Brain microvascular endothelial cell (primary cell): Measurements from ENCODE around the gene PTTG1.

ENCODE experiments used
- DNase-seq: peaks from one replicate; pipeline ENCODE4 v3.0.0-alpha.2; 2020
- H3K27ac ChIP-seq: fragments of 250-450 bp; sonication (Bioruptor Pico); 2 replicates; pipeline ENCODE4 v1.5.1; 2020; ENCODE audit warnings: mild to moderate bottlenecking, moderate library complexity
- H3K27me3 ChIP-seq: fragments of 250-450 bp; sonication (Bioruptor Pico); replicated peaks from 2 replicates; pipeline ENCODE4 v1.5.1; 2020; ENCODE audit warnings: mild to moderate bottlenecking
- H3K36me3 ChIP-seq: fragments of 250-450 bp; sonication (Bioruptor Pico); replicated peaks from 2 replicates; pipeline ENCODE4 v1.5.1; 2020; ENCODE audit warnings: mild to moderate bottlenecking
- H3K4me3 ChIP-seq: 2 replicates; pipeline ENCODE4 v1.5.1; 2011; ENCODE audit warnings: low read depth, mild to moderate bottlenecking, control low read depth, low read length, moderate library complexity
- in situ Hi-C: cut with HindIII; loops from 2 replicates; pipeline ENCODE4 v1.10.0; 2017; ENCODE audit warnings: low sequenced_read_pairs, low pct_ligation_motif_present
- TF ChIP-seq, protein P1 (sequence below): IDR thresholded peaks from 2 replicates; pipeline ENCODE4 v1.5.1; 2011; ENCODE audit warnings: low read depth, mild to moderate bottlenecking, moderate library complexity, low read length, control low read depth, inconsistent platforms; ENCODE audit errors: missing control alignments

The PTTG1 gene

DNA sequence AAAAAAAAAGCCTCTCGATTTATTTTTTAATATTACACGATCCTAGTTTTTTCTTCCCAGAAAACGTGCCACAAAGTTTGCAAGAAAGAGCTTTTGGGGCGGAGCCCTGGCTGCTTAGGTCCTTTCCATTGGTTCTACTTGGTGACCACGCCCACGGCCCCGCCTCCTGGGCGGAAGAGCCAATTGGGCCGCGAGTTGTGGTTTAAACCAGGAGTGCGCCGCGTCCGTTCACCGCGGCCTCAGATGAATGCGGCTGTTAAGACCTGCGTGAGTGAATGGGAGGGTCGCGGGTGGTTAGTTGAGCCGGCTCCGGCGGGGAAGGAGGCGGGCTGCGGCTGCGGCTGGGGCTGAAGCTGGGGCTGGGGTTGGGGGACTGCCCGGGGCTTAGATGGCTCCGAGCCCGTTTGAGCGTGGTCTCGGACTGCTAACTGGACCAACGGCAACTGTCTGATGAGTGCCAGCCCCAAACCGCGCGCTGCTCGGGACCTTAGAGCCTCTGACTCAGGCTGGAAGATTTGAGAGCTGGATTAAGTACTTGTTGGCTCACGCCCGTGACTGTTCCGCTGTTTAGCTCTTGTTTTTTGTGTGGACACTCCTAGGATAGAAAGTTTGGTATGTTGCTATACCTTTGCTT lies at the start of gene PTTG1:
Gene PTTG1, plus strand, starts transcription at position 231 of the 634 bp plus-strand sequence. CDS start 458 bp downstream, outside the sequence.
- peak; percentile 97 for DNase-seq
- peaks cover 2% of the 10 kb centered on the region for H3K36me3 ChIP-seq
- H3K4me3 ChIP-seq: peak within 1 kb of the TSS; percentile 74
- TF ChIP-seq, protein P1, sequence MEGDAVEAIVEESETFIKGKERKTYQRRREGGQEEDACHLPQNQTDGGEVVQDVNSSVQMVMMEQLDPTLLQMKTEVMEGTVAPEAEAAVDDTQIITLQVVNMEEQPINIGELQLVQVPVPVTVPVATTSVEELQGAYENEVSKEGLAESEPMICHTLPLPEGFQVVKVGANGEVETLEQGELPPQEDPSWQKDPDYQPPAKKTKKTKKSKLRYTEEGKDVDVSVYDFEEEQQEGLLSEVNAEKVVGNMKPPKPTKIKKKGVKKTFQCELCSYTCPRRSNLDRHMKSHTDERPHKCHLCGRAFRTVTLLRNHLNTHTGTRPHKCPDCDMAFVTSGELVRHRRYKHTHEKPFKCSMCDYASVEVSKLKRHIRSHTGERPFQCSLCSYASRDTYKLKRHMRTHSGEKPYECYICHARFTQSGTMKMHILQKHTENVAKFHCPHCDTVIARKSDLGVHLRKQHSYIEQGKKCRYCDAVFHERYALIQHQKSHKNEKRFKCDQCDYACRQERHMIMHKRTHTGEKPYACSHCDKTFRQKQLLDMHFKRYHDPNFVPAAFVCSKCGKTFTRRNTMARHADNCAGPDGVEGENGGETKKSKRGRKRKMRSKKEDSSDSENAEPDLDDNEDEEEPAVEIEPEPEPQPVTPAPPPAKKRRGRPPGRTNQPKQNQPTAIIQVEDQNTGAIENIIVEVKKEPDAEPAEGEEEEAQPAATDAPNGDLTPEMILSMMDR: no peak
- in situ Hi-C loops: no loop called here
- no peaks in the 10 kb centered on the region for H3K27me3 ChIP-seq
- peak within 1 kb of the TSS; percentile 66 for H3K27ac ChIP-seq

DNA sequence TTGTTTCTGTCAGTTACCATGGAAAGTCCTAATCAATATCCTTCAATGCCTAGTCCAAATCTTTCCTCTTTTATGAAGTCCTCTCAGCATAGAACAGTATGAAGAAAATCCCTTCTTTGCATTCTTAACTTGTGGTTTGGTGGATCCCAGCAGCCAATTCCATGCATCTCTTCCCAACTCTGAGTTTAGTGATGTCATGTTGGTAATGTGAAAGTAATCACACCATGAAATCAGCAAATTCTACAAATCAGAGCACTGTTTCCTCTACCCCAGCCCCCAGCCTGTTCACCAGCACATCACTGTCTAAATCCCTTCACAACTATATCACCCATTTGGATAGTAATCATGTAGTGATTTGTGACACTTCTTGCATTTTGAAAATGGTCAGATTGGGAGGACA lies 46.5 kb upstream of the PTTG1 start:
- H3K4me3 ChIP-seq: no peak overlapping the region
- H3K36me3 ChIP-seq: no peaks in the 10 kb centered on the region
- in situ Hi-C loops: no loop called here
- TF ChIP-seq, protein P1: no peak
- peaks cover 2% of the 10 kb centered on the region for H3K27me3 ChIP-seq
- no peak overlapping the region for H3K27ac ChIP-seq
- peak; percentile 5 for DNase-seq

DNA sequence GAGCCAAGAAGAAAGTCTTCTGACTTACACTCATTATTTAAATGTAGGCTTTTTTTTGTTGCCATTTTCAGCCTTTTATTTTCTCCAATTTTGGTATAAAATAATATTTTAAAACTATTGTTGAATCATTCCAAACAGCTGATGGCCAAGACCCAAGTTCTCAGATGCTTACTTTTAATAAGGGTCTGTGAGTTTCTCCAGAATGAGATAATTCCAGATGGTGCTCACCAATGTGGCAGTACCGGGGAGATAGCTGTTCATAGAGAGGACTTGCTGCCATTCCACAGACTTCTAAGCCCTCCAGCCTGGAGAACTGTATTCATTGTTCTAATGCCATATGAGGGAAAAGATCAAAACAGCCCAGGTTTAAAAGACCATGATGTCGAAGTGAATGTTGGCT lies 46.0 kb upstream of the PTTG1 start:
- Histone ChIP-seq H3K36me3 (no peaks in the 10 kb centered on the region), H3K27me3 (peaks cover 2% of the 10 kb centered on the region), H3K27ac (no peak overlapping the region), H3K4me3 (no peak overlapping the region)
- no peak for DNase-seq
- TF ChIP-seq, protein P1: no peak
- in situ Hi-C loops: no loop called here

DNA sequence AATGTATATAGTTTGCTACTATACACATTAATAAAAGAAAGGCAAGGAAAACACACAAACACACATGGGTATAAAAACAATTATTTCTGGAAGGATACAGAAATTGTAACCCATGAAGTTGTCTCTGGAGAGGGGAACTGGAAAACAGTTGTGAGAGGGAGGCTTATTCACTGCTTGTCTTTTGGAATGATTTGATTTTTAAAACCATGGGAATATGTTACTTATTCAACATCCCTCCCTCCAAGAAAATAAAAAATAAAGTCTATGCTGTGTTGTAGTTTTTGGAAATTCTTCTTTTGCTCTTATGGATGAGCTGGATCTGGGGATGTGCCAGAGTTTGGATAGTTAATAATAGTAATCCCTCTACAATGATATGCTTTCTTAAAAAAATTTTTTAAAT lies 45.2 kb upstream of the PTTG1 start:
- DNase-seq: no peak
- Histone ChIP-seq H3K27me3 (peaks cover 2% of the 10 kb centered on the region), H3K36me3 (no peaks in the 10 kb centered on the region), H3K4me3 (no peak overlapping the region), H3K27ac (no peak overlapping the region)
- TF ChIP-seq, protein P1: no peak
- in situ Hi-C loops: no loop called here

DNA sequence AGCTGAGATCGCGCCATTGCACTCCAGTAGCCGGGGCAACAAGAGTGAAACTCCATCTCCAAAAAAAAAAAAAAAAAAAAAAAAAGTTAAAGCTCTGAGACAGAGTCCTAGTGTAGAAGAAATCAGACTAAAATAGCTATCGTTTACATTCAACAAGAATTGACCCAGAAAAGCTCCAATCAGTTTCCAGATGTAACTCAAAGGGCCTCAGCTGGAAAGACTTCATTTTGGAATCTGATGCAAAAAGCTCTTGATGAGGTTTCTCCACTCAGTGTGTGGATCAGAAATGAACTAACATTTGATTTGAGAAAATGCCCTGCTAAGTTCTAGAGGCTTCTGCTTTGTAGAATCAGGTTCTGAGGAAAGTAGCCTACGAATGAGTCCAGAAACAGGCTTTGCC lies 44.0 kb upstream of the PTTG1 start:
- H3K36me3 ChIP-seq: no peaks in the 10 kb centered on the region
- TF ChIP-seq, protein P1: no peak
- H3K4me3 ChIP-seq: no peak overlapping the region
- no peak overlapping the region for H3K27ac ChIP-seq
- no peak for DNase-seq
- peaks cover 2% of the 10 kb centered on the region for H3K27me3 ChIP-seq
- in situ Hi-C loops: no loop called here

DNA sequence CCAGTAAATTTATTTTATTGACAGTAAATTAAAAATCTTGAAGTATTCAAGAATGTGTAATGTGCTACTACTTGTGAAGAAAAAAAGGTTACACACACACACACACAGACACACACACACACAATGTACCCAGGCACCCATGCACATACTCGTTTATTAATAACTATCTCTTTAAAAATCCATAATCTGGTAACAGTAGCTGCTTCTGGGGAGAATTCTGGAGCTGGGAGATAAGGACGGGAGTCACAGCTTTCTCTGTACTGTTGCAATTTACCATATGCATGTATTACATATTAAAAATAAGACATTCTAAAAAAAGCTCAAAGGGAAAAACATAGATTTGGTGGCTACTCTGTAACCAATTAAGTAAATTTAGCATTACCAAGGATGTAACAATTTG lies 43.3 kb upstream of the PTTG1 start:
- DNase-seq: no peak
- TF ChIP-seq, protein P1: no peak
- Histone ChIP-seq H3K4me3 (no peak overlapping the region), H3K36me3 (no peaks in the 10 kb centered on the region), H3K27ac (no peak overlapping the region), H3K27me3 (peaks cover 2% of the 10 kb centered on the region)
- in situ Hi-C loops: no loop called here
